Mononuclear cell (primary cell): ENCODE data around the gene RADX. TPM values are rescaled to one million over a fixed set of nuclear protein-coding genes. Genes with fewer than 3 reads are reported as not detected.
"Not testable (repeated sequence)": the region's sequence is repeated elsewhere in the genome, so short reads cannot be mapped to it uniquely, and the experiment has no call there.

Experiments used
- H3K27me3 ChIP-seq: 2 replicates; pipeline ENCODE4 v1.6.0; 2011; ENCODE audit warnings: low read length, control low read depth; ENCODE audit not compliant: insufficient read depth
- H3K4me1 ChIP-seq: 2 replicates; pipeline ENCODE4 v1.5.1; 2011; ENCODE audit warnings: mild to moderate bottlenecking, low read length, control low read depth; ENCODE audit not compliant: insufficient read depth
- H3K4me3 ChIP-seq: 2 replicates; pipeline ENCODE4 v1.5.1; 2011; ENCODE audit warnings: mild to moderate bottlenecking, low read length, moderate library complexity
- H3K9me3 ChIP-seq: 2 replicates; pipeline ENCODE4 v1.5.1; 2011; ENCODE audit warnings: low read depth, mild to moderate bottlenecking, control low read depth, low read length
- total RNA-seq: library from RNA; depleted of rRNA; stranded (reverse); fragments of >200 nt; gene quantifications from one replicate; pipeline ENCODE4 v1.2.3, GENCODE V29; 2012

The RADX gene
- total RNA-seq, 1 donor = 10.3 TPM

- Histone ChIP-seq H3K4me1 (no peaks in the 10 kb centered on the region), H3K9me3 (no peaks in the 10 kb centered on the region), H3K4me3 (no peak overlapping the region), H3K27me3 (no peaks in the 10 kb centered on the region)
Observed at GRCh38 chrX:106631615-106632014, 19.8 kb downstream of the RADX start.

DNA sequence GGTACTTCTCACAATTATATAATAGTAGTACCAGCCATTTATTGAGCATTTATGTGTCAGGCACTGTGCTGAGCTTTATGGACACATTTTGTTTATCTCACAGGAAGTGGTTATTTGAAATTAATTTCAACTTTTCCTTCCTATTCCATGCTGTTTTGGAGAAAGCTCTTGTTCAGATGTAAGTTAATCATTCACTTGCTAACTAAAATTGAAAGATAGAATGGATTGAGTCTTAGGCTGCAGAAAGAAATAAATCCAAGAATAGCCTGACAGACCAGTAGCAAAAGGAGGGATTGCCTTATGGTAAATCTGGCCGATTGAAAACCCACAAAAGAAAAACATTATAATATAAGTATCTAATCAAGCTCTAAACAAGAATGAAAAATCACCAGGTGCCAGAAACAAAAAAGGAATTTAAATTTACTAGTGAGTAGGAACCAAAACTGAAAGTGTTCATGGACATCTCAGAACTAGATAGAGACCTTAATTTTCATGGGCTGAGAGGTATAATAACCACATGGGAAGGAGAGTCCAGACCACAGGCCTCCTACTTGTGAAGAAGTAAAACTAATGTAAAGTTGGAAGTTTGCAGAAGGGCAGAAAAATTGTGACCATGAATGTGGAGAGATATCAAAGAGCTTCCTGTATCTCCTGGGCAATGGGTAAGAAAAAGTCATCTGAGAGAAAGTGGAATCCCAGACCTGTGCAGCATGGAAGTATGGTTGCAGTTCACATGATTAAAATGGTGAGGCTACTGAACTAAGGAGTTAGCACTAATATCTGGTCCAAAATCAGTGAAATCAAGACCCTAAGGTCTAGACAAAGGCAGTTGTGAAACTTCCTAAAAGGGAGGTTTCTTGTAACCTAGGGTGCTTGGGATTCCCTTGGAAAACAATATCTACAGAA, 38.0 kb downstream of the RADX start:
- Histone ChIP-seq H3K4me1 (no peaks in the 10 kb centered on the region), H3K4me3 (no peak overlapping the region), H3K9me3 (no peaks in the 10 kb centered on the region), H3K27me3 (no peaks in the 10 kb centered on the region)

GRCh38 chrX:106653625-106654024, 41.8 kb downstream of the RADX start:
- not testable (repeated sequence) for H3K9me3 ChIP-seq, H3K4me1 ChIP-seq, H3K27me3 ChIP-seq, H3K4me3 ChIP-seq

DNA sequence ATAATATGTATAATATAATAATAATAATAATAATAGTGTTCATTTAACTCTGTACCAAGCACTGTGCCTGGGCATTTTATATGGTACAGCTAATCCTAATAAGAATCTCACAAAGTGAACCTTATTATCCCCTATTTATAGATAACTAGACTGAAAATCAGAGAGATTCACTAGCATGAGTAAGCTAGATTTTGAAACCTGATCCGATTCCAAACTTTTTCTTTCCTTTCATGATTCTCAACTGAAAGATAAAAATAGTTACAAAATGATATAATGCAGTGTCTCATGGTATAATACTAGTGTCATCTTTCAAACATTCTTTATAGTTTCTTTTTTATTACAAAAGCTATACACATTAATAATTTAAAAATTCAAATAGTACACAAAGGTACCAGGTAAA, 58.9 kb downstream of the RADX start:
- Histone ChIP-seq H3K27me3 (no peaks in the 10 kb centered on the region), H3K4me1 (no peaks in the 10 kb centered on the region), H3K9me3 (no peaks in the 10 kb centered on the region), H3K4me3 (no peak overlapping the region)

DNA sequence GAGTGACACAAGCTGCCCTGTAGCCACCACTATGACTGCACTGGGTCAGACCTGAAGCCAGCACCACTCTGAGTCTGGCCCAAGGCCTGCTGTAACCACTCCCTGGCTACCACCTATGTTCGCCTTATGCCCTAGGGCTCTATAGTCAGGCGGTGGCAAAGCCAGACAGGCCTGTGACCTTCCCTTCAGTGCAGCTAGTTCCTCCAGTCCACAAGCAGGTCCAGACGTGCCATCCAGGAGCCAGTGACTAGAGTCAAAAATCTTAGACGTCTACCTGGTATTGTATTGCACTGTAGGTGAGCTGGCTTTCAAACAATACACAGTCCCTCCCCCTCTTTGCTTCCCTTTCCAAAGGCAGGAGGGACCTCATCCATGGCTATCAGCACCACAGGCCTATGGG, 60.7 kb downstream of the RADX start:
- no peaks in the 10 kb centered on the region for H3K9me3 ChIP-seq
- H3K4me3 ChIP-seq = no peak overlapping the region
- no peaks in the 10 kb centered on the region for H3K27me3 ChIP-seq
- H3K4me1 ChIP-seq = no peaks in the 10 kb centered on the region

DNA sequence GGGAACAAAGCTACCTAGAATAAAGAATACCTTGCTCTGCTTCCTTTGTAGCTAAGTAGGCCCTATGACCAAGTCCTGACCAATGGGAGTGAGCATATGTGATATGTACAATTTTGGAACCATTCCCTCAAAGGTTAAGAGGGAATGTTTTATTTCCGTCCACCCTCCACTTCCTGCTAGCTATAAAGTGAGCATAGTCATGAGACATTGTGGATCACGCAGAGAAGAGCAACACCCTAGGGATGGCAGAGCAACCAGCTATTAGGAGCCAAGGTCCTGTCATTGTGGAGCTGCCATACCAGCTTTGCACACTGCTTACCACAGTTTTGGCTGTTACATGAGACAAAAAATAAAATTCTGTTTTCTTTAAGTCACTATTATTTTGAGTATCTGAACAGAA, 68.9 kb downstream of the RADX start:
- H3K9me3 ChIP-seq = no peaks in the 10 kb centered on the region
- H3K27me3 ChIP-seq = no peaks in the 10 kb centered on the region
- H3K4me3 ChIP-seq = no peak overlapping the region
- H3K4me1 ChIP-seq = no peaks in the 10 kb centered on the region

DNA sequence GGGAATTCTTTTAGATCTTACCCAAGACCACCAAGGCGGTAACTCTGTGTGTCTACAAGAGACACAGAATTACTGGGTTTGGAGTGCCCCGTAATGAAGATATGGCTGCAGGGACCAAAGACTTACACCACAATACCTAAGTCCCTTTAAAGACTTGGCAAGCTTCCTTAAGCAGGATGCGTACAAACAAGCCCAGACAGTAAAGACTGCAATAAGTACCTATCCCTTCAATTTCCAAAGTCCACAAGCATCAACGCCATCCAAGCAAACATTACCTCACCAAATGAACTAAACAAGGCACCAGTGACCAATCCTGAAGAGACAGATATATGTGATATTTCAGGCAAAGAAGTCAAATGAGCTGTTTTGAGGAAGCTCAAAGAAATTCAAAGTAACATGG, 72.4 kb downstream of the RADX start:
- no peaks in the 10 kb centered on the region for H3K4me1 ChIP-seq
- H3K4me3 ChIP-seq = no peak overlapping the region
- no peaks in the 10 kb centered on the region for H3K9me3 ChIP-seq
- no peaks in the 10 kb centered on the region for H3K27me3 ChIP-seq

- H3K27me3 ChIP-seq = no peaks in the 10 kb centered on the region
- no peak overlapping the region for H3K4me3 ChIP-seq
- H3K4me1 ChIP-seq = no peaks in the 10 kb centered on the region
- H3K9me3 ChIP-seq = no peaks in the 10 kb centered on the region
Observed at GRCh38 chrX:106692425-106693065, 80.8 kb downstream of the RADX start.

DNA sequence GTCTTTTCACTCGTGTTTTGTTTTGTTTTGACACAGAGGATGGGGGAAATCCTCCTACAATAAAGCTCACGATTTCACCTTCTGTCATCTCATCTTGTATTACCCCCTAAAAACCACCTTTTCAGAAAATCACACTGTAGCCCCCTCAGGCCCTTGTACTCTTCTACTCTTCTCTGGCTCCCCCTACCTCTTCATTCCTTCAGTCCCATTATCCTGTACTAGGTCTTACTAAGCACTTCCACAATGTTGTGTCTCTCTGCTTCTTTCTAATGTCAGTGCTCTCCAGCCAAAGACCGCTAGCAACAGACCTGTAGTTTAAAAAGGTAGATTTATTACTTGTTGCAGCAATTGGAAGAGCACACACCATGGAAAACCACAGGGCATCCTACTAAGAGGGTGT, 84.7 kb downstream of the RADX start:
- Histone ChIP-seq H3K4me3 (no peak overlapping the region), H3K4me1 (no peaks in the 10 kb centered on the region), H3K27me3 (no peaks in the 10 kb centered on the region), H3K9me3 (no peaks in the 10 kb centered on the region)

DNA sequence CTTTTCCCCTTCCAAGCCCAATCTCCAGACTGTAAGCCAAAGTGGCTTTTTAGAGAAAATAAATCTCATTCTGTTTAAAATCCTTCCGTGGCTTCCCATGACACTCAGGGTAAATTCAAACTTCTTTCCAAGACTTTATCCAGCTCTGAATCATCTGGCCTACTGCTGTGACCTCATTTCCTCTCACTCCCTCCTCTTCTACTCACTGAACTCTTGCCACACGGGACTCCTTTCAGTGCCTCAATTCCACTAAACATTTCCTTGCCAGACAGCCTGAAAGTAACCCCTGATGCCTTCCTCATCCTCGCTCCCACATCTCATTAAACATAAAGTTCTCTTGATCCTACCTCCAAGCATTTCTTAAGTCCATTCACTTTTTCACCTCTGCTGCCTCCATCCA, 86.9 kb downstream of the RADX start:
- Histone ChIP-seq H3K4me3 (no peak overlapping the region), H3K4me1 (no peaks in the 10 kb centered on the region), H3K27me3 (no peaks in the 10 kb centered on the region), H3K9me3 (no peaks in the 10 kb centered on the region)

DNA sequence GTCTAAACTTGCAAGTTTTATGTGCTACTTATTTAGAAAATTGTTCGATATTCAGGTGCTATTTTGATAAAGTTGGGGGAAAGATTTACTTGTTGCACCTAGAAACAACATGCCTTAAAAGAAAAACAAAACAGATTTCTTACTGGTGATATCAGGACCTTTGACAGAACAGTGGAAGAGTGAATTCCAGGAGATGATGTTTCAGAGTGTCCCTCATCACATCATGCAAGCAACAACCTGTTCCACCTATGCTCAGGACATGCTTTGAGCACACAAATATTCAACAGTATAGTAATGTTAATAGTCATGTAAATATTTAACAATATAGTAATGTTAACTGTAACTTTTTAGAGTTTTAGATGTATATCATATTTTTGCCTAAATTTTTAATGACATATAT, 90.9 kb downstream of the RADX start:
- Histone ChIP-seq H3K4me3 (no peak overlapping the region), H3K9me3 (no peaks in the 10 kb centered on the region), H3K4me1 (no peaks in the 10 kb centered on the region), H3K27me3 (no peaks in the 10 kb centered on the region)

DNA sequence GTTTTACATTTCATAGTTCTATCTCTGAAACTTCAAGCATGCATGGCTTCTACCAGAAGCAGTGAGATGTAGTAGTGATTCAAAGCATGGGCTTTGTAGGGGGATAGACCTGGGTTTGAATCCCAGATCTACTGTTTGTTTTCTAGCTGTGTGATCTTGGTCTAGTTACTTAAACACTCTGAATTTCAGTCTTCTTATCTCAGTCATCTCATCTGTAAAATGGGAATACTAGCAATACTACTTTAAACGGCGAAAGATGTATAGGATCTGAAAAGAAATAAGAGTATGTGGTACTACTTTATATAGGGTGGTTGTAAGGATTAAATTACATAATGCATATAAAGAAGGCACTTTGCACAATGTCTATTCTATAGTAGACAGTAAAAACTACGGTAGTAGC, 94.7 kb downstream of the RADX start:
- H3K9me3 ChIP-seq = no peaks in the 10 kb centered on the region
- H3K4me3 ChIP-seq = no peak overlapping the region
- H3K27me3 ChIP-seq = no peaks in the 10 kb centered on the region
- H3K4me1 ChIP-seq = no peaks in the 10 kb centered on the region

GRCh38 chrX:106707771-106708454, 96.1 kb downstream of the RADX start:
- H3K4me1 ChIP-seq = no peaks in the 10 kb centered on the region
- no peak overlapping the region for H3K4me3 ChIP-seq
- no peaks in the 10 kb centered on the region for H3K27me3 ChIP-seq
- no peaks in the 10 kb centered on the region for H3K9me3 ChIP-seq

DNA sequence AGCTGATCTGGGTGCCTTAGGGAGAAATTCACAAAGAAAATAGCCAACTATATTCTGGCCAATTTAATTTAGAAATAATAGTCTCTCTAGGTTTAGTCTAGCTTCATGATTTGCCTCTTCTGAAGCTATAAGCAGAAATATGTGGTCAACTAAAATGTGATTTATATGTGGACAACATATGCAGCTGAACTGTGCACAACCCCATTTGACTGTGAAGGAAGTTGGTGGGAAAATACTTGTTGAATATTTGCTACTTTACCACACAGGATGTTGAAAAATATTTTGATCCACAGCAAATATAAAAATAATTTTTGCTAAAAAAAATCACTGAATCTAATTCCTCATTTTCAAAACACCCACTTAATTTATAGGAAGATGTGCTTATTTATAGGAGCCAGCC, 99.0 kb downstream of the RADX start:
- H3K27me3 ChIP-seq = no peaks in the 10 kb centered on the region
- H3K4me1 ChIP-seq = no peaks in the 10 kb centered on the region
- H3K9me3 ChIP-seq = no peaks in the 10 kb centered on the region
- no peak overlapping the region for H3K4me3 ChIP-seq

- Histone ChIP-seq H3K4me1 (no peaks in the 10 kb centered on the region), H3K27me3 (no peaks in the 10 kb centered on the region), H3K9me3 (no peaks in the 10 kb centered on the region), H3K4me3 (no peak overlapping the region)
Observed at GRCh38 chrX:106711375-106711774, 99.6 kb downstream of the RADX start.
